BJ (cell line): ENCODE data around the gene GFI1. TPM values are rescaled to one million over a fixed set of nuclear protein-coding genes. Genes with fewer than 3 reads are reported as not detected.

ENCODE experiments used
- polyA plus RNA-seq: library from polyadenylated mRNA; depleted of rRNA; stranded (reverse); fragments of >200 nt; gene quantifications from 2 replicates; pipeline ENCODE4 v1.2.3, GENCODE V29; 2011; rRNA removed

The GFI1 gene
- polyA plus RNA-seq, 1 experiment = 0.07 TPM

Other genes starting within 250 kb of the GFI1 start
- gene GLMN, start 187.9 kb downstream of the GFI1 start, polyA plus RNA-seq = 1.3 and 3.5 TPM in 2 replicates
- 4.0 and 11.7 TPM in 2 replicates for gene RPAP2, start 187.9 kb downstream of the GFI1 start, polyA plus RNA-seq